Measurements from ENCODE around the gene ETF1. TPM values are rescaled to one million over a fixed set of nuclear protein-coding genes. Genes with fewer than 3 reads are reported as not detected.

ETF1 gene
- total and polyA plus RNA-seq, 9 of the 15 experiments (the other 6 are each of a cell fraction or from before 2014, with no cell fraction given): 53.7 to 209 (median 164) TPM

DNA sequence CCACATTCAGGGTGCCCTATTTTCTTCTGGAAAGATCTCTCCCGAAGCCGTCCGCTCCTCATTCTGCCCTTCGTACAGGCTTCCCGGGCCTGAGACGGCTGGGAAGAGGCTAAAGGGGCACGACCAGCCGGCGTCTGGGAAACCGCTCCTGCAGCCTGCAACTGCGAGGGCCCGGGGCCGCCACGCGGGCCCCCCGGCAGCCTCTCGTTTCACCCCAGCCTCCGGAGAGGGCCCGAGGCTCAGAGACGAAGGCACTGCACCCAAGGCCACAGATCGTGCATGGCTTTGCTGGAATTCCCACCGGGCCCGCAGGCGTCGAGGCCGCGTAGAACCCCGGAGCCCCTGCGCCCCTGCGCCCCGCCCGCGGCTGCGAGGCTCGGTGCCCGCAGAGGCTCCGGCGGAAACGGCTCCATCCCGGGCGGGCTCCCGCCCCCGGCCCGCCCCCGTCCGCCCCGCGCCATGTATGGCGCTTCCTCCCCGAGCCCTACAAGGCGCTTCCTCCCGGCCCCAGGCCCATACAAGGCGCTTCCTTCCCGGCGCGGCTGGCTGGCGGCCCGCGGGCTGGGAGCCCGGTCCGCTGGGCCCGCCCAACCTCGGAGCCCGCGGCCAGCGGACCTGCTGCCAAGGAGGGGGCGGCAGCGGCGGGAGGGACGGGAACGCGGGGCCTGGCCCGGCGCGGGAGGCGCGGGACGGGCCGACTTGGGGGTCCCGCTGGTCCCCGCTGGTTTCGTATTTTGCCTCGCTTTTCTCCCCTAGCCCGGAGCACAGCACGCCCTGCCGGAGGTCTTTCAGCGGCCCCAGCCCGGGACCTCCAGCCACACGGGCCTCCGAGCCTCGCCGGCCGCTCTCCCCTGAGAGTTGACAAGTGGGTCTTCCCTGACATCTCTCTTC lies 51.1 kb downstream of the ETF1 start:
- peaks cover 6% of the 10 kb centered on the region; the same call in 2 of the 3 replicates for H3K79me2 ChIP-seq (ENCODE audit: control insufficient read depth, insufficient read depth, low read length)
- H3K36me3 ChIP-seq (ENCODE audit: control insufficient read depth, insufficient read depth, low read length): no peaks in the 10 kb centered on the region
- H3K4me3 ChIP-seq: peak overlapping the region; percentile 49
- no peaks in the 10 kb centered on the region for H3K9me3 ChIP-seq (replicated peaks; ENCODE audit: control insufficient read depth, insufficient read depth, low read depth, low read length)
- H3K9ac ChIP-seq (ENCODE audit: insufficient read depth in 1 of 2, low read depth in 2 of 2, low read length in 2 of 2): peak overlapping the region; percentile 87 to 97
- BruUV-seq (replicated peaks): TSS peak; percentile 87
- intact Hi-C loops (cut with micrococcal nuclease): loop anchor here (2.0 kb wide), 1 partner anchor 27 kb away; the partner anchor contains the start of gene EGR1
- DNase-seq (ENCODE audit: extremely low read depth in 1 of 4, low spot score in 3 of 4) (peak; percentile 88 to 91 (median 90)), ATAC-seq (peak; percentile 90), FAIRE-seq (no peak)
- no peaks in the 10 kb centered on the region for H3K27me3 ChIP-seq (ENCODE audit: control insufficient read depth in 2 of 2, insufficient read depth in 2 of 2, low read length in 2 of 2)
- peak overlapping the region; percentile 78 for H3K27ac ChIP-seq (ENCODE audit: extremely low read depth, low read depth, low read length)
- H3K4me2 ChIP-seq (ENCODE audit: insufficient read depth, low read length): peak overlapping the region; percentile 89
- ChIA-PET POLR2A (interaction anchor here (1.3 to 3.4 kb wide), 2 partner anchors 11 to 18 kb away, joined by 4 to 13 read pairs; no protein-coding TSS in a partner anchor), CTCF (ENCODE audit: low intra/inter-chr PET ratio) (interaction anchor here (0.7 kb wide), 1 partner anchor 313 kb away, joined by 3 read pairs; the partner anchor contains the start of gene KIF20A)
- peaks cover 51 to 54% of the 10 kb centered on the region in 2 experiments for H3K4me1 ChIP-seq (replicated peaks in 1 of 2; ENCODE audit: control insufficient read depth in 2 of 2, insufficient read depth in 2 of 2, low read length in 2 of 2)
- peak overlapping the region; percentile 67 for H2AFZ ChIP-seq (ENCODE audit: low read depth, low read length)
- H4K20me1 ChIP-seq (replicated peaks; ENCODE audit: control insufficient read depth, insufficient read depth, low read length): no peaks in the 10 kb centered on the region
- 5% methylated on average over 41 of the region's 93 CpGs for WGBS (ENCODE audit: insufficient coverage, low coverage, missing lambda C conversion rate)
- in situ Hi-C loops (cut with MboI): no loop called here
- H3K9me1 ChIP-seq (ENCODE audit: control insufficient read depth, insufficient read depth, low read length): no peaks in the 10 kb centered on the region
- TF ChIP-seq, protein P1, sequence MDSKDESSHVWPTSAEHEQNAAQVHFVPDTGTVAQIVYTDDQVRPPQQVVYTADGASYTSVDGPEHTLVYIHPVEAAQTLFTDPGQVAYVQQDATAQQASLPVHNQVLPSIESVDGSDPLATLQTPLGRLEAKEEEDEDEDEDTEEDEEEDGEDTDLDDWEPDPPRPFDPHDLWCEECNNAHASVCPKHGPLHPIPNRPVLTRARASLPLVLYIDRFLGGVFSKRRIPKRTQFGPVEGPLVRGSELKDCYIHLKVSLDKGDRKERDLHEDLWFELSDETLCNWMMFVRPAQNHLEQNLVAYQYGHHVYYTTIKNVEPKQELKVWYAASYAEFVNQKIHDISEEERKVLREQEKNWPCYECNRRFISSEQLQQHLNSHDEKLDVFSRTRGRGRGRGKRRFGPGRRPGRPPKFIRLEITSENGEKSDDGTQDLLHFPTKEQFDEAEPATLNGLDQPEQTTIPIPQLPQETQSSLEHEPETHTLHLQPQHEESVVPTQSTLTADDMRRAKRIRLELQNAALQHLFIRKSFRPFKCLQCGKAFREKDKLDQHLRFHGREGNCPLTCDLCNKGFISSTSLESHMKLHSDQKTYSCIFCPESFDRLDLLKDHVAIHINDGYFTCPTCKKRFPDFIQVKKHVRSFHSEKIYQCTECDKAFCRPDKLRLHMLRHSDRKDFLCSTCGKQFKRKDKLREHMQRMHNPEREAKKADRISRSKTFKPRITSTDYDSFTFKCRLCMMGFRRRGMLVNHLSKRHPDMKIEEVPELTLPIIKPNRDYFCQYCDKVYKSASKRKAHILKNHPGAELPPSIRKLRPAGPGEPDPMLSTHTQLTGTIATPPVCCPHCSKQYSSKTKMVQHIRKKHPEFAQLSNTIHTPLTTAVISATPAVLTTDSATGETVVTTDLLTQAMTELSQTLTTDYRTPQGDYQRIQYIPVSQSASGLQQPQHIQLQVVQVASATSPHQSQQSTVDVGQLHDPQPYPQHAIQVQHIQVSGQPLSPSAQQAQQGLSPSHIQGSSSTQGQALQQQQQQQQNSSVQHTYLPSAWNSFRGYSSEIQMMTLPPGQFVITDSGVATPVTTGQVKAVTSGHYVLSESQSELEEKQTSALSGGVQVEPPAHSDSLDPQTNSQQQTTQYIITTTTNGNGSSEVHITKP (IDR thresholded peaks at IDR 0.05; ENCODE audit: partially characterized antibody): peak; percentile 79
- TF ChIP-seq YY1 (IDR thresholded peaks at IDR 0.05; ENCODE audit: borderline replicate concordance in 1 of 3, control insufficient read depth in 1 of 3, extremely low read depth in 1 of 3, insufficient read depth in 3 of 3, insufficient read length in 1 of 3, insufficient replicate concordance in 2 of 3, low read depth in 1 of 3, low read length in 2 of 3): peak in 2 of 3 experiments; percentile 21 to 28
- no peak for TF ChIP-seq DIDO1 (tag; IDR thresholded peaks at IDR 0.05; ENCODE audit: low read depth)
- TF ChIP-seq ZKSCAN3 (CRISPR knock-in tag; IDR thresholded peaks at IDR 0.05): no peak
- no peak for TF ChIP-seq SMARCA4 (IDR thresholded peaks at IDR 0.05)
- TF ChIP-seq POLR2A (conservative IDR thresholded peaks at IDR 0.05): peak; percentile 29; the same call in 1 of the 2 replicates
- TF ChIP-seq, protein P2, sequence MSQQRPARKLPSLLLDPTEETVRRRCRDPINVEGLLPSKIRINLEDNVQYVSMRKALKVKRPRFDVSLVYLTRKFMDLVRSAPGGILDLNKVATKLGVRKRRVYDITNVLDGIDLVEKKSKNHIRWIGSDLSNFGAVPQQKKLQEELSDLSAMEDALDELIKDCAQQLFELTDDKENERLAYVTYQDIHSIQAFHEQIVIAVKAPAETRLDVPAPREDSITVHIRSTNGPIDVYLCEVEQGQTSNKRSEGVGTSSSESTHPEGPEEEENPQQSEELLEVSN (IDR thresholded peaks at IDR 0.05; ENCODE audit: borderline replicate concordance in 1 of 2, extremely low read depth in 1 of 2, insufficient read depth in 1 of 2, insufficient read length in 1 of 2, low read depth in 1 of 2, low read length in 1 of 2, poor library complexity in 1 of 2, severe bottlenecking in 1 of 2): peak; percentile 50 to 78
- peak; percentile 67 for TF ChIP-seq ZFX (CRISPR knock-in tag; IDR thresholded peaks at IDR 0.05)
- TF ChIP-seq, protein P3, sequence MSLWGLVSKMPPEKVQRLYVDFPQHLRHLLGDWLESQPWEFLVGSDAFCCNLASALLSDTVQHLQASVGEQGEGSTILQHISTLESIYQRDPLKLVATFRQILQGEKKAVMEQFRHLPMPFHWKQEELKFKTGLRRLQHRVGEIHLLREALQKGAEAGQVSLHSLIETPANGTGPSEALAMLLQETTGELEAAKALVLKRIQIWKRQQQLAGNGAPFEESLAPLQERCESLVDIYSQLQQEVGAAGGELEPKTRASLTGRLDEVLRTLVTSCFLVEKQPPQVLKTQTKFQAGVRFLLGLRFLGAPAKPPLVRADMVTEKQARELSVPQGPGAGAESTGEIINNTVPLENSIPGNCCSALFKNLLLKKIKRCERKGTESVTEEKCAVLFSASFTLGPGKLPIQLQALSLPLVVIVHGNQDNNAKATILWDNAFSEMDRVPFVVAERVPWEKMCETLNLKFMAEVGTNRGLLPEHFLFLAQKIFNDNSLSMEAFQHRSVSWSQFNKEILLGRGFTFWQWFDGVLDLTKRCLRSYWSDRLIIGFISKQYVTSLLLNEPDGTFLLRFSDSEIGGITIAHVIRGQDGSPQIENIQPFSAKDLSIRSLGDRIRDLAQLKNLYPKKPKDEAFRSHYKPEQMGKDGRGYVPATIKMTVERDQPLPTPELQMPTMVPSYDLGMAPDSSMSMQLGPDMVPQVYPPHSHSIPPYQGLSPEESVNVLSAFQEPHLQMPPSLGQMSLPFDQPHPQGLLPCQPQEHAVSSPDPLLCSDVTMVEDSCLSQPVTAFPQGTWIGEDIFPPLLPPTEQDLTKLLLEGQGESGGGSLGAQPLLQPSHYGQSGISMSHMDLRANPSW (CRISPR knock-in tag; IDR thresholded peaks at IDR 0.05): 0 out of 2 replicates have a peak, but pooled peaks have one; percentile 42
- TF ChIP-seq CSDE1 (IDR thresholded peaks at IDR 0.05): no peak
- no peak for TF ChIP-seq TAL1 (IDR thresholded peaks at IDR 0.05)
